BLaER1 treated with 17β-estradiol and CSF1 and Interleukin-3, amounts not matched to agents 10 nM and 100 nM (cell line): ENCODE data around the gene ZNF445.
"Not testable (repeated sequence)": the region's sequence is repeated elsewhere in the genome, so short reads cannot be mapped to it uniquely, and the experiment has no call there.

Experiments used
- H3K27ac ChIP-seq, 11 experiments: shearing (Covaris generic); formaldehyde crosslinking; 2 replicates each; pipeline ENCODE4 v1.8.1; 2022
- H3K27me3 ChIP-seq, 11 experiments: shearing (Covaris generic); formaldehyde crosslinking; 2 replicates each; pipeline ENCODE4 v1.8.1; 2022
- H3K36me3 ChIP-seq, 11 experiments: shearing (Covaris generic); formaldehyde crosslinking; 2 replicates each; pipeline ENCODE4 v1.8.1; 2022
- H3K4me1 ChIP-seq, 10 experiments: shearing (Covaris generic); formaldehyde crosslinking; 2 replicates each; pipeline ENCODE4 v1.8.1; 2022
- H3K4me2 ChIP-seq, 11 experiments: shearing (Covaris generic); formaldehyde crosslinking; 2 replicates each; pipeline ENCODE4 v1.8.1; 2022
- H3K4me3 ChIP-seq, 10 experiments: shearing (Covaris generic); formaldehyde crosslinking; 2 replicates each; pipeline ENCODE4 v1.8.1; 2022
- H3K9ac ChIP-seq, 11 experiments: shearing (Covaris generic); formaldehyde crosslinking; 2 replicates each; pipeline ENCODE4 v1.8.1; 2022
- H3K9me3 ChIP-seq, 11 experiments: shearing (Covaris generic); formaldehyde crosslinking; replicated peaks in 1 of 11; 2 replicates each; pipeline ENCODE4 v1.8.1; 2022
- H4K20me1 ChIP-seq, 11 experiments: shearing (Covaris generic); formaldehyde crosslinking; 2 replicates each; pipeline ENCODE4 v1.8.1; 2022
- Cebpa-rat ChIP-seq, 11 experiments: shearing (Covaris generic); IDR thresholded peaks; 2 replicates each; pipeline ENCODE4 v1.8.1; 2022

ZNF445 gene

GRCh38 chr3:44509393-44509921, 32.0 kb upstream of the ZNF445 start:
- no peak for TF ChIP-seq Cebpa-rat (IDR thresholded peaks at IDR 0.05)
- H3K27me3 ChIP-seq, result no peaks in the 10 kb centered on the region
- peak overlapping the region; percentile 85 to 100 (median 94) for H3K4me3 ChIP-seq
- peaks cover 34 to 44% (median 43%) of the 10 kb centered on the region in 11 experiments for H3K9me3 ChIP-seq
- peaks cover 24 to 42% (median 38%) of the 10 kb centered on the region in 11 experiments for H3K36me3 ChIP-seq
- peak overlapping the region; percentile 81 to 92 (median 86) for H3K4me2 ChIP-seq
- peak overlapping the region in 9 of 11 experiments; percentile 81 to 89 (median 85); a peak in 17 of 22 replicates for H3K27ac ChIP-seq
- peaks cover 22 to 30% (median 27%) of the 10 kb centered on the region in 10 experiments for H3K4me1 ChIP-seq
- peaks cover 0 to 23% (median 0%) of the 10 kb centered on the region in 11 experiments; a peak in 4 of 22 replicates for H4K20me1 ChIP-seq
- H3K9ac ChIP-seq, result peak overlapping the region; percentile 87 to 97 (median 92)

- H4K20me1 ChIP-seq, result peaks cover 0 to 23% (median 0%) of the 10 kb centered on the region in 11 experiments; a peak in 4 of 22 replicates
Measured at GRCh38 chr3:44506961-44507360, 29.5 kb upstream of the ZNF445 start.

GRCh38 chr3:44506556-44506955, 29.1 kb upstream of the ZNF445 start:
- Histone ChIP-seq H3K36me3 (peaks cover 51 to 67% (median 64%) of the 10 kb centered on the region in 11 experiments), H3K4me2 (no peak overlapping the region), H3K9ac (no peak overlapping the region), H3K4me1 (peaks cover 15 to 25% (median 20%) of the 10 kb centered on the region in 10 experiments), H3K27me3 (no peaks in the 10 kb centered on the region), H4K20me1 (peaks cover 0 to 23% (median 0%) of the 10 kb centered on the region in 11 experiments; a peak in 4 of 22 replicates), H3K27ac (no peak overlapping the region), H3K4me3 (no peak overlapping the region), H3K9me3 (peaks cover 61 to 73% (median 70%) of the 10 kb centered on the region in 11 experiments)
- TF ChIP-seq Cebpa-rat (IDR thresholded peaks at IDR 0.05), result no peak

More at GRCh38 chr3:44506961-44507360, 29.5 kb upstream of the ZNF445 start:
- H3K36me3 ChIP-seq, result peaks cover 47 to 63% (median 60%) of the 10 kb centered on the region in 11 experiments
- TF ChIP-seq Cebpa-rat (IDR thresholded peaks at IDR 0.05), result no peak
- no peak overlapping the region for H3K9ac ChIP-seq
- H3K4me2 ChIP-seq, result no peak overlapping the region
- peaks cover 57 to 69% (median 66%) of the 10 kb centered on the region in 11 experiments for H3K9me3 ChIP-seq
- no peak overlapping the region for H3K27ac ChIP-seq
- H3K27me3 ChIP-seq, result no peaks in the 10 kb centered on the region
- peaks cover 19 to 29% (median 25%) of the 10 kb centered on the region in 10 experiments for H3K4me1 ChIP-seq
- H3K4me3 ChIP-seq, result no peak overlapping the region

GRCh38 chr3:44504566-44504965, 27.1 kb upstream of the ZNF445 start:
- TF ChIP-seq Cebpa-rat (IDR thresholded peaks at IDR 0.05), result no peak
- H3K27ac ChIP-seq, result no peak overlapping the region
- H3K9ac ChIP-seq, result no peak overlapping the region
- peaks cover 8 to 20% (median 11%) of the 10 kb centered on the region in 10 experiments; a peak in 19 of 20 replicates for H3K4me1 ChIP-seq
- H3K27me3 ChIP-seq, result no peaks in the 10 kb centered on the region
- no peak overlapping the region for H3K4me2 ChIP-seq
- H3K9me3 ChIP-seq, result peaks cover 81 to 93% (median 90%) of the 10 kb centered on the region in 11 experiments
- H3K4me3 ChIP-seq, result no peak overlapping the region; a peak in 1 of 20 replicates
- H4K20me1 ChIP-seq, result peaks cover 0 to 19% (median 0%) of the 10 kb centered on the region in 11 experiments; a peak in 4 of 22 replicates
- H3K36me3 ChIP-seq, result peaks cover 71 to 87% (median 84%) of the 10 kb centered on the region in 11 experiments

DNA sequence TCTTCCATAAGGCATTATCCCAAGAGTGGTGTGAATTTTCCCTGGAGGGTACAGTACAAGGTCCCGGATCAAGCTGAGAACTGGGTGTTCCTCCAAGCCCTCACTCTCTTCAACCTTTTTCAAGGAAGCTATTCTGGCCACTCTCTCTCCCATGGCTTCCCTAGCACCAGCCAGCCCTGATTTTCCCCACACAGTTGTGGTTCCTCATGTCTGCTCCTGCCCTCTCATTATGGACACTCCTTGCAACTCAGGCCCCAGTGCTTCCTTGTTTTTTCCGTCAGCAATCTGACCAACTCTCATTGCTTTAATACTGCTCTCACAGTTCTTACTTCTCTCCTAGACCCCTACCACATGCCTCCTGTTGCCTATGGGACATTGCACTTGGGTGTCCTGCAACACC, 25.7 kb upstream of the ZNF445 start:
- H3K36me3 ChIP-seq, result peaks cover 85 to 98% (median 95%) of the 10 kb centered on the region in 11 experiments

GRCh38 chr3:44501971-44502370, 24.5 kb upstream of the ZNF445 start:
- no peak overlapping the region for H3K9ac ChIP-seq
- H3K27ac ChIP-seq, result no peak overlapping the region
- no peaks in the 10 kb centered on the region for H3K4me1 ChIP-seq
- H3K4me2 ChIP-seq, result no peak overlapping the region
- H3K36me3 ChIP-seq, result peaks cover 93 to 98% (median 96%) of the 10 kb centered on the region in 11 experiments
- peaks cover 98 to 100% (median 98%) of the 10 kb centered on the region in 11 experiments for H3K9me3 ChIP-seq
- TF ChIP-seq Cebpa-rat (IDR thresholded peaks at IDR 0.05), result no peak
- no peaks in the 10 kb centered on the region; a peak in 1 of 22 replicates for H4K20me1 ChIP-seq
- peak overlapping the region in 5 of 10 experiments; percentile 1 to 31 (median 25); a peak in 4 of 20 replicates for H3K4me3 ChIP-seq
- no peaks in the 10 kb centered on the region for H3K27me3 ChIP-seq

More for the DNA sequence above, 25.7 kb upstream of the ZNF445 start:
- not testable (repeated sequence) for H4K20me1 ChIP-seq, H3K9ac ChIP-seq, H3K4me1 ChIP-seq, H3K4me2 ChIP-seq, H3K27ac ChIP-seq, H3K27me3 ChIP-seq
- H3K4me3 ChIP-seq, result 0 out of 20 replicates have a peak overlapping the region, but pooled peaks of 1 of the 10 experiments have one; percentile 7
- H3K9me3 ChIP-seq, result peaks cover 95 to 100% (median 98%) of the 10 kb centered on the region in 11 experiments

- not testable (repeated sequence) for H3K27ac ChIP-seq, H3K4me1 ChIP-seq, H3K9ac ChIP-seq, H4K20me1 ChIP-seq, H3K27me3 ChIP-seq, H3K4me2 ChIP-seq
- Histone ChIP-seq H3K9me3 (peaks cover 98 to 100% (median 98%) of the 10 kb centered on the region in 11 experiments), H3K4me3 (peak overlapping the region in 6 of 10 experiments; percentile 2 to 42 (median 20); a peak in 5 of 20 replicates), H3K36me3 (peaks cover 91 to 98% (median 94%) of the 10 kb centered on the region in 11 experiments)
Measured at GRCh38 chr3:44499899-44500168, 22.4 kb upstream of the ZNF445 start.

DNA sequence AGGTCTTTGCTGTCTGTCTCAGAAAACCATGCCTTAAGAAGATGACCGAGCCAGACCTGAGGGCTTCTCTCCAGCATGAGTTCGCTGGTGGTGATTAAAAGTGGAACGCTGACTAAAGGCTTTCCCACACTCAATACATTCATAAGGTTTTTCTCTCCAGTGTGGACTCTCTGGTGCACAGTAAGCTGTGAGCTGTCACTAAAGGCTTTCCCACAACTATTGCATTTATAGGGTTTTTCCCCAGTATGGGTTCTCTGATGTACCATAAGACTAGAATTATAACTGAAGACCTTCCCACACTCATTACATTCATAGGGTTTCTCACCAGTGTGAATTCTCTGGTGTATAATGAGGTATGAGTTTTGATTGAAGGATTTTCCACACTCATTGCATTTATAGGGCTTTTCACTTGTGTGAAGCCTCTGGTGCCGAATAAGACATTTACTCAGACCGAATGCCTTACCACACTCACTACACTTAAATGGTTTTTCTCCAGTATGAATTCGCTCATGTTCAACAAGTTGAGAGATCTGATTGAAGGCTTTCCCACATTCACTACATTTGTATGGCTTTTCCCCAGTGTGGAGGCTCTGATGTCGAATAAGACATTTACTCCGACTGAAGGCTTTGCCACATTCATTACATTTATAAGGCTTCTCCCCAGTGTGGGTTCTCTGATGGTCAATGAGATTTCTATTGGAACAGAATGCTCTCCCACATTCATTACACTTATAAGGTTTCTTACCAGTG, 21.9 kb upstream of the ZNF445 start:
- TF ChIP-seq Cebpa-rat (IDR thresholded peaks at IDR 0.05), result no peak
- Histone ChIP-seq H3K9me3 (peaks cover 98 to 100% (median 98%) of the 10 kb centered on the region in 11 experiments), H4K20me1 (no peaks in the 10 kb centered on the region), H3K9ac (no peak overlapping the region), H3K4me2 (no peak overlapping the region), H3K36me3 (peaks cover 93 to 100% (median 95%) of the 10 kb centered on the region in 11 experiments), H3K27ac (no peak overlapping the region), H3K27me3 (no peaks in the 10 kb centered on the region), H3K4me3 (peak overlapping the region in 7 of 10 experiments; percentile 5 to 42 (median 22); a peak in 9 of 20 replicates), H3K4me1 (no peaks in the 10 kb centered on the region)

DNA sequence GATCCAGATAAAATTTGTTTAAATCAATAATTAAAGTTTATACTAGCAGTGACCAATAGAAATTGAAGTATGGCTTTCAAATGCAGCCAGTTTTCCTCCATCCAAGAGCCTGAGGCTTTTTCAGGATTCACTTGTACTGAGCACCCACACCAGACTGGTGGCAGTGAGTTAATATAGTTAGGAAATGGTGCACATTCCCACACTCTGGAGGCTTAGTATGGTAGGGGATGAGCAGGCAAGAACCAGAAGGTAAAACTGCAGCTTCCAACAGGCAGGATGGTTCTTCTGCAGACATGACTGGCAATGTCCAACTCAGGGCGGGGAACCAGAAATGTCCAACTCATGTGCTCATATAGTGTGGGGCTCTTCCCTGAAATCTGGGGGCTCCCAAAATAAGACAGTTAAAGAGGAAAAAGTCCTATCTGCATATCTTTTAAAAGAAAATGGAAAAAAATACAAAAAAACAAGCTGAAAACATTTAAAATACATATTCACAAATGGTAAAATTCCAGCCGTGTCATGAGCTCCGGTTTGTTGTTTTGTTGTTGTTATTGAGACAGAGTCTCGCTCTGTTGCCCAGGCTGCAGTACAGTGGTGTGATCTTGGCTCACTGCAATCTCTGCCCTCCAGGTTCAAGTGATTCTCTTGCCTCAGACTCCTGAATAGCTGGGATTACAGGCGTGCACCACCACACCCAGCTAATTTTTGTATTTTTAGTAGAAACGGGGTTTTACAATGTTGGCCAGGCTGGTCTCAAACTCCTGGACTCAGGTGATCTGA, 18.4 kb upstream of the ZNF445 start:
- Histone ChIP-seq H4K20me1 (no peaks in the 10 kb centered on the region), H3K27ac (no peak overlapping the region), H3K4me2 (no peak overlapping the region), H3K4me1 (no peaks in the 10 kb centered on the region), H3K36me3 (peaks cover 95 to 100% (median 98%) of the 10 kb centered on the region in 11 experiments), H3K27me3 (no peaks in the 10 kb centered on the region), H3K9me3 (peaks cover 98 to 100% (median 100%) of the 10 kb centered on the region in 11 experiments), H3K4me3 (no peak overlapping the region), H3K9ac (no peak overlapping the region)
- no peak for TF ChIP-seq Cebpa-rat (IDR thresholded peaks at IDR 0.05)
